Sigmoid colon (tissue), 4 donors: Measurements from ENCODE around the gene ETV6.

Experiments
- CTCF ChIP-seq, 4 experiments: fragments of 450-650 bp in 3 of 4; fragments of 200-600 bp in 1 of 4; IDR thresholded peaks; one replicate each; pipeline ENCODE4 v1.5.1; 2016 to 2019; ENCODE audit warnings: antibody characterized with exemption in 4 of 4, mild to moderate bottlenecking in 3 of 4, moderate library complexity in 2 of 4
- EP300 ChIP-seq, 4 donors: sonication (generic); formaldehyde crosslinking; IDR thresholded peaks; one replicate each; pipeline ENCODE4 v1.6.1; 2017; ENCODE audit warnings: antibody characterized with exemption in 4 of 4
- POLR2A ChIP-seq, 2 donors: fragments of 450-650 bp; IDR thresholded peaks; one replicate each; pipeline ENCODE4 v1.6.1; 2016; ENCODE audit warnings: antibody characterized with exemption in 2 of 2, mild to moderate bottlenecking in 2 of 2, moderate library complexity in 2 of 2
- POLR2AphosphoS5 ChIP-seq, 4 donors: sonication (generic); formaldehyde crosslinking; IDR thresholded peaks; one replicate each; pipeline ENCODE4 v1.6.1; 2017; ENCODE audit warnings: antibody characterized with exemption in 4 of 4

DNA sequence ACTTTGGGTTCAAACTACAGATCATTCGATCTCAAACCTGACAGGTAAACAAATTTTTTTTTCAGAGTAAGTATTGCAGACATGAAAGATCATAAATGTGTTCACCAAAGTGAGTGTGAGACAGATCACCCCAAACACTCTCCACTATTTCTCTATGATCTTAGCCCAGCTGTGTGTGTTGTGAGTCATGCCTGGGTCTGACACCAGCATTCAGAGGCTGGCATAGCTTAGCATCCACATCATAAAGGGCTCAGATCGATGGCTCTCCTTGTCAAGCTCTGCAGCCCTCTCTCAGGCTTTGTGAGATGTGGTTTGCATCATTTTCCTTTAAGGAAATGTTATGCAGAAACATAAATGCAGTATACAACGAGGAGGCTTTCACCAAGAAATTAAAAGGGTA lies 164.9 kb downstream of the ETV6 start:
- TF ChIP-seq CTCF (IDR thresholded peaks at IDR 0.05), result no peak
- no peak for TF ChIP-seq POLR2A (IDR thresholded peaks at IDR 0.05)
- no peak for TF ChIP-seq EP300 (IDR thresholded peaks at IDR 0.05)
- no peak for TF ChIP-seq POLR2AphosphoS5 (IDR thresholded peaks at IDR 0.05)
